NCI-H345 treated with DMSO at 0.1 percent for 48 hours (cell line): Measurements from ENCODE around the gene ITGA3.

Experiments
- DNase-seq: peaks from one replicate; lab custom pipeline; 2025; ENCODE audit not compliant: unreplicated experiment; lab: John Stamatoyannopoulos, UW

ITGA3 gene

GRCh38 chr17:50055426-50056216 is at the start of gene ITGA3:
Gene ITGA3 (plus strand): TSS chr17:50056110. CDS start chr17:50056440, 330 bp downstream.
- peak; percentile 82 for DNase-seq

DNA sequence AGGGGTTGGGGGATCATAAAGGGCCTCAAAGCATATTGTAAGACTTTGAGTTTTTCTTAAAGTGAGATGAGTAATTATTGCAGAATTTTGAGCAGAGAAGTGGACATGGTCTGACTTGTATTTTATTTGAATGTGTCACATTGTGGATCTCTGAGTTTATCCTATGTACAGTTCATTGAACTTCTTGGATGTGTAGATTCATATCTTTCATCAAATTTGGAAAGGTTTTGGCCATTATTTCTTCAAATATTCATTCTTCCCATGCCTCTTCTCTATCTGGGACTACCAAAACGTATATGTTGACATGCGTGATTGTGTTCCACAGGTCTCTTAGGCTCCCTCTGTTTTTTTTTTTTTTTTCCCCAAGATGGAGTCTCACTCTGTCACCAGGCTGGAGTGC is 46.6 kb upstream of the ITGA3 start:
- no peak for DNase-seq

- DNase-seq: no peak
Observed at GRCh38 chr17:50013079-50013478, 42.8 kb upstream of the ITGA3 start.

GRCh38 chr17:50014471-50015088 is 41.3 kb upstream of the ITGA3 start:
- DNase-seq: no peak

GRCh38 chr17:50015146-50015545 is 40.8 kb upstream of the ITGA3 start:
- DNase-seq: no peak

DNA sequence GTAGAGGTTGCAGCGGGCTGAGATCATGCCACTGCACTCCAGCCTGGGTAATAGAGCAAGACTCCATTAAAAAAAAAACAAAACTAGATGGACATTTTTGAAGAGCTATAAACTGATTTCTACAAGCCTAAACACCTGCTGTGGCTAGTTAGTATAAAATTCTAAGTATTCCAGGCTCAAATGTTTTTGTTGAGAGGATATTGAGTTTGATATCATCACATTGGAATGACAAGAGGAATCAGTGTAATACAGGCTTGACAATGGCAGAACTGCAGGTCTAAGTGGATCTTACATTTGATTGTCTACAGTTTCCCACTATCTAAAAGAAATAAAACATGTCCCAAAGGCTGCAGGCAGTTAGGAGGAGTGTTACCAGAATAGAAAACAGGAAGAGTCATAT is 37.0 kb upstream of the ITGA3 start:
- no peak for DNase-seq

GRCh38 chr17:50020841-50021599 is 34.9 kb upstream of the ITGA3 start:
- DNase-seq: no peak

DNA sequence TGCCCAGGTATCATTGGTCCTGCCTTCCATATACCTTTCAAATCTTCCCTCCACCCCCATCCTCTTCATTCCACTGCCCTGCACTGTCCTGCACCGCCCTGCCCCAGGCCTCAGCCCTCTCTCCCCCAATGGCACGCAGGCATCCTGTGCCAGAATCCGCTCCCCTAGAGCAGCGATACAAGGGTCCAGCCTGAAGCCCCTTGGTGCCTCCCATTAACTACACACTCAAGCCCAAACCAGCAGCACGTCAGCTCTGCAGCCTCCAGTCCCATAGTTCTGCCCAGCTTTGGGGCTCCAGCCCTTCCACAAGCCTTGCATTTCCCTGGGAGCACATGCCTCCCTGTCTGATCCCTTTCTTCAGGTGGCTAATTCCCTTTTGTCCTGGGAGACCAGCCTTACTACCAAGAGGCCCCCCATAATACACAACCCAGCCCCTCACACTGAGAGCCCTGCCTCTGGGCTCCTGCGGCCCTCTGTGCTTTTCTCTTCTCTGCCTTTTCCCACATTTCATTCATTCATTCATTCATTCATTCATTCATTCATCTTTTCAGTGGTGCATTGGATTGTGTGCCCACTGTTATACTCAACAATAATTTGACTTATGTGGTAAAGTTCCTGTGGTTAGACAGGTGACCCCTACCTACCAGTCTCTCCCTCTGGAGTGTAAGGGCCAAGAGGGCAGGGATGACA is 34.1 kb upstream of the ITGA3 start:
- no peak for DNase-seq

DNA sequence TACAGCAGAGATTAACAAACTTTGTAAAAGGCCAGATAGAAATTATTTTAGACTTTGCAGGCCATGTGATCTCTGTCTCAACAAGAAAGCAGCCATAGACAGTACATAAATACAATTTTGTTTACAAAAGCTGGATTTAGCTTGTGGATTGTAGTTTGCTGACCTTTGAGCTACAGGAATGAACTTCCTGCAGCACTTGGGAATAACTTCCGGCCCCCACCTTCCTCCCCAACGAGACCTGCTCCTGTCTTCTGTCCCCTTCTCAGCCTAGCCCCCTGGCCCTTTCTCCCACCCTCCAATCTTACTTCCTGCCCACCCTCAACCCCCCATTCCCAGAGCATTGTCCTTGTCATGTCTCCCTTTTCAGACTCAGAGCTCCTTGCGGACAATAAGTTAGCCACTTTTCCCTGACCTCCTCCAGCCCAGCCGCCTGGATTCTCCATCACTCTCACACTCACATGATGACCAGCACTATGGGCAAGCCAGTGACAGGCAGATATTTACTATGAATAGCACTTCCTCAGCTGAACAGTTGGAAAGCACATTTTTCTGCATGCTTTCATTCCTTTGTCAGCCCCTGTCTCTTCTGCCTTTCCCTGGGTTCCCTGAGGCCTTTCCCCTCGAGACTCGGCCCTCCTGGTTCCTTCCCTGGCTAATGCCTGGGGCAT is 33.3 kb upstream of the ITGA3 start:
- DNase-seq: no peak

DNA sequence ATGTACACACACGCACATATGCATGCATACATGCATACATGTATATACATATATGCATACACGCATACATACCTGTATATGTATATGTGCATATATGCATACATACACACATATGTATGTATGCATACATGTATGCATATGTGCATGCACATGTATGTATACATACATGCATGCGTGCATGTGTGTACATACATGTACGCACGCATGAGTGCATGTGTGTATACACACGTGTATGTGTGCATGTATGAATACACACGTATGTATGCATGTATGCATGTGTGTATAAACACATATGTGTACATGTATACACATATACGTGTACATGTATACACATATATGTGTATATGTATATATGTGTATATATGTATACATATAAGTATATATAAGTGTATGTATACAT is 32.4 kb upstream of the ITGA3 start:
- DNase-seq: no peak

DNA sequence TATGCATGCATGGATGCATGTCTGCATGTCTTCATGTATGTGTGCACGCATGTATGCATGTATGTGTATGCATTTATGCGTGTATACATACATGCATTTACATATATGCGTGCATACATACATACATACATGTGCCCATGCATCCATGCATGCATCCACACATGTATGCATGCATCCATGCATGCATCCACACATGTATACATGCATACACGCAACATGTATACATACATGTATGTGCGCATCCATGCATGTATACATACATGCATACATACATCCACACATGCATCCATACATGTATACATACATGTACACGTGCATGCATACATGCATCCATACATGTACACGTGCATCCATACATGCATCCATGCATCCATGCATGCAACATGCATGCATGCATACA is 31.1 kb upstream of the ITGA3 start:
- no peak for DNase-seq

DNA sequence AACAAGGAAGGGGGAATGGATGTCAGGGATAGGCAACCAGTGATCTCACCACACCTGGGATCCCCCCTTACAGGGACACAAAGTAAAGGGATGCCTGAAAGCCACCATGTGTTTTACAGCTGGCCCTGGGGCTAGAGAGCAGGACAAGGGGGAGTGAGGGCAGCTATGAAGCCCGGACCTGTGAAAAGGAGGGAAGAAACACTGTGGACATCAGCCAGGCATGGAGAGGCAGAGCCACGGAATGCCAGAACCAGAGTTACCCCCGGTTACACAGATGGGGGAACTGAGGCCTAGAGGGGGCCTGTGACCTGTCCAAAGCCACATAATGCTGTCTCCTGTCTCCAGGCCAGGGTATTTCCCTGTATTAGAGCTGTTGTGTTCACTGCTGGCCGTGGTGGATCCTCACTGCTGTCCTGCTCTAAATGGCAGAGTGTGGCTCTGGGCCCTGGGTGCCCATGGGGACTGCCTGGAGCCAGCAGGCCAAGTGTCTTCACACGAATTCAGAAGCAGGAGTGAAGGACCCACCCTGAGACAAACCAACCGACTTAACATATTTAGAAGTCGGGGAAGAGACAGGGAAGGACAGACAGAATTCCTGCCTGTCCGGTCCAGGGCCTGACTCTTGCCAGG is 29.7 kb upstream of the ITGA3 start:
- DNase-seq: no peak

GRCh38 chr17:50026837-50027171 is 29.1 kb upstream of the ITGA3 start:
- peak; percentile 27 for DNase-seq

GRCh38 chr17:50027172-50027880 is 28.6 kb upstream of the ITGA3 start:
- DNase-seq: no peak

GRCh38 chr17:50027881-50028735 is 27.8 kb upstream of the ITGA3 start:
- no peak for DNase-seq

DNA sequence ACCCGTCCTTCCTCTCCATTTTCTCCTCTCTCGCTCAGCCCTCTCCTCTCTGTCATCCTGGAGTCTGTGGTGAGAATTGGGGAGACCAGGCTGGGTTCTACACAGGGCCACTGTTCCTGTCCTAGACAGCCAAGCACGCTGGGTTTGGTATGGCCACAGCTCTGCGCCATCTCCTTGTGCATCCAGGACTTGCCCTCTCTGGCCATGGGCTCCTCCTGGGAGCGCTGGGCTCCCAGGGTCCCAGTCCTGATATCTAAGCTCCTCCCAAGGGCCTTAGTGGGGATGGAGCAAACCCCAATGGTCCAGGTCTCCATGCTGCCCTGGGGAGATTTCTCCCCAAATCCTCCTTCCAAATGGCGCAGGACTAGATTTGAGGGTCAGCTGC is 27.2 kb upstream of the ITGA3 start:
- no peak for DNase-seq

GRCh38 chr17:50029185-50029584 is 26.7 kb upstream of the ITGA3 start:
- no peak for DNase-seq

GRCh38 chr17:50033316-50033715 is 22.6 kb upstream of the ITGA3 start:
- DNase-seq: no peak
